GM23338 (cell line): ENCODE results near the gene PRKD1. TPM values are rescaled to one million over a fixed set of nuclear protein-coding genes. Genes with fewer than 3 reads are reported as not detected.

Source experiments
- ATAC-seq: fragments of 200-7000 bp; cut with Tn5 transposase; 3 replicates; pipeline ENCODE4 v1.9.1; 2020
- DNase-seq: peaks from one replicate; pipeline ENCODE4 v3.0.0-alpha.2; 2015; ENCODE audit warnings: low spot score
- H2AFZ ChIP-seq: fragments of 200-600 bp; sonication (generic); 2 replicates; pipeline ENCODE4 v1.8.0; 2016; ENCODE audit warnings: antibody characterized with exemption, mild to moderate bottlenecking, moderate library complexity
- H3F3A ChIP-seq: fragments of 200-600 bp; sonication (generic); replicated peaks from 2 replicates; pipeline ENCODE4 v1.8.0; 2017; ENCODE audit warnings: antibody characterized with exemption, mixed run types, low read depth
- H3K27ac ChIP-seq: fragments of 200-600 bp; sonication (generic); 2 replicates; pipeline ENCODE4 v1.6.1; 2016; ENCODE audit warnings: low read depth
- H3K27me3 ChIP-seq: fragments of 200-600 bp; sonication (generic); 2 replicates; pipeline ENCODE4 v1.8.0; 2016; ENCODE audit warnings: mild to moderate bottlenecking, mixed run types, moderate library complexity; ENCODE audit not compliant: insufficient read depth
- H3K36me3 ChIP-seq: fragments of 200-600 bp; sonication (generic); 2 replicates; pipeline ENCODE4 v1.8.0; 2016; ENCODE audit warnings: mild to moderate bottlenecking; ENCODE audit not compliant: insufficient read depth
- H3K4me1 ChIP-seq: fragments of 200-600 bp; sonication (generic); 2 replicates; pipeline ENCODE4 v1.8.0; 2016; ENCODE audit warnings: mild to moderate bottlenecking, moderate library complexity; ENCODE audit not compliant: insufficient read depth
- H3K4me2 ChIP-seq: fragments of 200-600 bp; sonication (generic); 2 replicates; pipeline ENCODE4 v1.7.1; 2017; ENCODE audit warnings: mixed run types
- H3K4me3 ChIP-seq: fragments of 200-600 bp; sonication (generic); 2 replicates; pipeline ENCODE4 v1.6.1; 2016; ENCODE audit warnings: mixed run types
- H3K79me2 ChIP-seq: fragments of 200-600 bp; sonication (generic); replicated peaks from 2 replicates; pipeline ENCODE4 v1.8.0; 2017; ENCODE audit warnings: mild to moderate bottlenecking; ENCODE audit not compliant: insufficient read depth
- H3K9me2 ChIP-seq: fragments of 200-600 bp; sonication (generic); 2 replicates; pipeline ENCODE4 v1.8.0; 2017; ENCODE audit not compliant: insufficient read depth
- H4K20me1 ChIP-seq: fragments of 200-600 bp; sonication (generic); replicated peaks from 2 replicates; pipeline ENCODE4 v1.8.0; 2017; ENCODE audit warnings: mild to moderate bottlenecking; ENCODE audit not compliant: insufficient read depth
- H3K27ac Mint-ChIP-seq: 2 replicates; pipeline ENCODE4 v1.8.0; 2020; ENCODE audit warnings: inconsistent platforms, mild to moderate bottlenecking, moderate library complexity, mixed read lengths
- H3K27me3 Mint-ChIP-seq: 3 replicates; pipeline ENCODE4 v1.8.0; 2022; ENCODE audit warnings: low read depth, mild to moderate bottlenecking, moderate library complexity, mixed read lengths, inconsistent platforms; ENCODE audit not compliant: insufficient read depth, poor library complexity
- H3K36me3 Mint-ChIP-seq: 3 replicates; pipeline ENCODE4 v1.8.0; 2021; ENCODE audit warnings: low read depth, mild to moderate bottlenecking, inconsistent platforms, moderate library complexity, mixed read lengths
- H3K4me1 Mint-ChIP-seq: 3 replicates; pipeline ENCODE4 v1.8.0; 2020; ENCODE audit warnings: mild to moderate bottlenecking, inconsistent platforms, mixed read lengths
- H3K4me3 Mint-ChIP-seq: 3 replicates; pipeline ENCODE4 v1.8.0; 2021; ENCODE audit warnings: moderate library complexity, mild to moderate bottlenecking, inconsistent platforms, mixed read lengths
- H3K9me3 Mint-ChIP-seq: 3 replicates; pipeline ENCODE4 v1.8.0; 2020; ENCODE audit warnings: moderate library complexity, mild to moderate bottlenecking, inconsistent platforms, mixed read lengths
- CREB1 ChIP-seq: fragments of 250-450 bp; sonication (Bioruptor Pico); IDR thresholded peaks from 2 replicates; pipeline ENCODE4 v1.5.0; 2020; ENCODE audit warnings: low read depth, mild to moderate bottlenecking, moderate library complexity
- EZH2 ChIP-seq: fragments of 200-600 bp; sonication (generic); IDR thresholded peaks from one replicate; pipeline ENCODE4 v1.8.0; 2017; ENCODE audit warnings: antibody characterized with exemption, mild to moderate bottlenecking, low read depth; ENCODE audit not compliant: unreplicated experiment
- EZH2phosphoT487 ChIP-seq: fragments of 200-600 bp; sonication (generic); IDR thresholded peaks from one replicate; pipeline ENCODE4 v1.8.1; 2018; ENCODE audit warnings: antibody characterized with exemption; ENCODE audit not compliant: unreplicated experiment
- JUNB ChIP-seq: IDR thresholded peaks from one replicate; pipeline ENCODE4 v1.6.1; 2016; ENCODE audit warnings: antibody characterized with exemption; ENCODE audit not compliant: unreplicated experiment
- NANOG ChIP-seq: IDR thresholded peaks from 2 replicates; pipeline ENCODE4 v1.6.1; 2016; ENCODE audit warnings: antibody characterized with exemption, borderline replicate concordance
- POLR2AphosphoS5 ChIP-seq: IDR thresholded peaks from 2 replicates; pipeline ENCODE4 v1.6.1; 2016; ENCODE audit warnings: antibody characterized with exemption, low read depth
- STAT1 ChIP-seq: IDR thresholded peaks from one replicate; pipeline ENCODE4 v1.6.1; 2016; ENCODE audit warnings: antibody characterized with exemption; ENCODE audit not compliant: unreplicated experiment
- ZNF114 ChIP-seq: fragments of 250-450 bp; sonication (Bioruptor Pico); IDR thresholded peaks from 2 replicates; pipeline ENCODE4 v1.5.0; 2020; ENCODE audit warnings: mild to moderate bottlenecking, moderate library complexity
- ZNF331 ChIP-seq: fragments of 250-450 bp; sonication (Bioruptor Pico); IDR thresholded peaks from 2 replicates; pipeline ENCODE4 v1.5.0; 2020; ENCODE audit warnings: low read depth, mild to moderate bottlenecking, moderate library complexity
- polyA plus RNA-seq: library from polyadenylated mRNA; unstranded; fragments of >200 nt; fragmentation: Nextera tagmentation; extraction: Ambion mirVana; gene quantifications from 2 replicates; pipeline ENCODE4 v1.2.1, GENCODE V29; 2016
- total RNA-seq: library from RNA; depleted of rRNA; stranded (reverse); fragments of >200 nt; shearing (Covaris generic); gene quantifications from 2 replicates; pipeline ENCODE4 v1.2.3, GENCODE V29; 2014
- TF ChIP-seq, protein P1 (sequence below): IDR thresholded peaks from 2 replicates; pipeline ENCODE4 v1.6.1; 2016; ENCODE audit warnings: antibody characterized with exemption
- TF ChIP-seq, protein P2 (sequence below), 2 experiments: fragments of 200-600 bp in 1 of 2; sonication (generic) in 1 of 2; conservative IDR thresholded peaks; 2 replicates each; pipeline versions ENCODE4 v1.5.1 to v1.6.1; 2016 to 2017; ENCODE audit warnings: antibody characterized with exemption in 2 of 2, low read depth in 2 of 2, mild to moderate bottlenecking in 2 of 2, moderate library complexity in 1 of 2
- TF ChIP-seq, protein P3 (sequence below): fragments of 250-450 bp; sonication (Bioruptor Pico); IDR thresholded peaks from 2 replicates; pipeline ENCODE4 v1.5.0; 2020; ENCODE audit warnings: mild to moderate bottlenecking, moderate library complexity
- TF ChIP-seq, protein P4 (sequence below): IDR thresholded peaks from one replicate; pipeline ENCODE4 v1.6.1; 2018; ENCODE audit warnings: antibody characterized with exemption; ENCODE audit not compliant: unreplicated experiment

Gene PRKD1
- total and polyA plus RNA-seq, 2 experiments from 2014 or later: 3.1 to 9.7 TPM

DNA sequence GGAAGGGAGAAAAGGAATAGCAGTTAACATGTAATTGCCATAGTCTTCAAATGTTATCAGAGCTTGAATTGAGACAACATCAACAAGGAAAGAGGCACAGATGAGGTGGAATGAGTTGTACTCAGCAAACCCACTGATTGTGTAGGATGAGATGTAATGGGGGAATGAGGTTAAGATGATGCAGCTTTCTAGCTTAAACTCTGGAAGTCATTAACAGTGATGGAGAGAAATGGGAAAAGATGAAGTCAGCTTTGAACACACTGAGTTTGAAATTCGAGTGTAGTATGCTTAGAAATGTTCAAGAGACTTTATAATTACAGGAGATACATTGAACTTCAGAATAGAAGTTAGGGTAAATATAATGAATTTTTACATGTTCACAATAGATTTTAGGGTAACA is 106.9 kb downstream of the PRKD1 start:
- Mint-ChIP-seq H3K27me3 (no peaks in the 10 kb centered on the region), H3K36me3 (no peaks in the 10 kb centered on the region), H3K9me3 (no peaks in the 10 kb centered on the region), H3K27ac (no peak overlapping the region), H3K4me3 (no peak overlapping the region), H3K4me1 (peaks cover 34% of the 10 kb centered on the region)
- Histone ChIP-seq H3K4me3 (no peak overlapping the region), H3K4me1 (peaks cover 40% of the 10 kb centered on the region), H3K9me2 (no peaks in the 10 kb centered on the region), H4K20me1 (no peaks in the 10 kb centered on the region), H3K4me2 (no peak overlapping the region), H3K27me3 (no peaks in the 10 kb centered on the region), H3K36me3 (no peaks in the 10 kb centered on the region), H3K79me2 (no peaks in the 10 kb centered on the region; the same call in 1 of the 2 replicates), H2AFZ (no peak overlapping the region), H3F3A (no peaks in the 10 kb centered on the region), H3K27ac (no peak overlapping the region)
- DNase-seq (no peak), ATAC-seq (no peak)
- TF ChIP-seq POLR2AphosphoS5: no peak
- no peak for TF ChIP-seq NANOG
- TF ChIP-seq, protein P1, sequence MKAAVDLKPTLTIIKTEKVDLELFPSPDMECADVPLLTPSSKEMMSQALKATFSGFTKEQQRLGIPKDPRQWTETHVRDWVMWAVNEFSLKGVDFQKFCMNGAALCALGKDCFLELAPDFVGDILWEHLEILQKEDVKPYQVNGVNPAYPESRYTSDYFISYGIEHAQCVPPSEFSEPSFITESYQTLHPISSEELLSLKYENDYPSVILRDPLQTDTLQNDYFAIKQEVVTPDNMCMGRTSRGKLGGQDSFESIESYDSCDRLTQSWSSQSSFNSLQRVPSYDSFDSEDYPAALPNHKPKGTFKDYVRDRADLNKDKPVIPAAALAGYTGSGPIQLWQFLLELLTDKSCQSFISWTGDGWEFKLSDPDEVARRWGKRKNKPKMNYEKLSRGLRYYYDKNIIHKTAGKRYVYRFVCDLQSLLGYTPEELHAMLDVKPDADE: no peak
- TF ChIP-seq ZNF114: no peak
- no peak for TF ChIP-seq CREB1 (CRISPR knock-in tag)
- TF ChIP-seq EZH2phosphoT487: no peak
- TF ChIP-seq, protein P2, sequence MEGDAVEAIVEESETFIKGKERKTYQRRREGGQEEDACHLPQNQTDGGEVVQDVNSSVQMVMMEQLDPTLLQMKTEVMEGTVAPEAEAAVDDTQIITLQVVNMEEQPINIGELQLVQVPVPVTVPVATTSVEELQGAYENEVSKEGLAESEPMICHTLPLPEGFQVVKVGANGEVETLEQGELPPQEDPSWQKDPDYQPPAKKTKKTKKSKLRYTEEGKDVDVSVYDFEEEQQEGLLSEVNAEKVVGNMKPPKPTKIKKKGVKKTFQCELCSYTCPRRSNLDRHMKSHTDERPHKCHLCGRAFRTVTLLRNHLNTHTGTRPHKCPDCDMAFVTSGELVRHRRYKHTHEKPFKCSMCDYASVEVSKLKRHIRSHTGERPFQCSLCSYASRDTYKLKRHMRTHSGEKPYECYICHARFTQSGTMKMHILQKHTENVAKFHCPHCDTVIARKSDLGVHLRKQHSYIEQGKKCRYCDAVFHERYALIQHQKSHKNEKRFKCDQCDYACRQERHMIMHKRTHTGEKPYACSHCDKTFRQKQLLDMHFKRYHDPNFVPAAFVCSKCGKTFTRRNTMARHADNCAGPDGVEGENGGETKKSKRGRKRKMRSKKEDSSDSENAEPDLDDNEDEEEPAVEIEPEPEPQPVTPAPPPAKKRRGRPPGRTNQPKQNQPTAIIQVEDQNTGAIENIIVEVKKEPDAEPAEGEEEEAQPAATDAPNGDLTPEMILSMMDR (conservative IDR thresholded peaks at IDR 0.05; ENCODE audit: low read depth in 2 of 2): no peak
- no peak for TF ChIP-seq EZH2
- no peak for TF ChIP-seq JUNB
- no peak for TF ChIP-seq ZNF331 (CRISPR knock-in tag)
- TF ChIP-seq, protein P3, sequence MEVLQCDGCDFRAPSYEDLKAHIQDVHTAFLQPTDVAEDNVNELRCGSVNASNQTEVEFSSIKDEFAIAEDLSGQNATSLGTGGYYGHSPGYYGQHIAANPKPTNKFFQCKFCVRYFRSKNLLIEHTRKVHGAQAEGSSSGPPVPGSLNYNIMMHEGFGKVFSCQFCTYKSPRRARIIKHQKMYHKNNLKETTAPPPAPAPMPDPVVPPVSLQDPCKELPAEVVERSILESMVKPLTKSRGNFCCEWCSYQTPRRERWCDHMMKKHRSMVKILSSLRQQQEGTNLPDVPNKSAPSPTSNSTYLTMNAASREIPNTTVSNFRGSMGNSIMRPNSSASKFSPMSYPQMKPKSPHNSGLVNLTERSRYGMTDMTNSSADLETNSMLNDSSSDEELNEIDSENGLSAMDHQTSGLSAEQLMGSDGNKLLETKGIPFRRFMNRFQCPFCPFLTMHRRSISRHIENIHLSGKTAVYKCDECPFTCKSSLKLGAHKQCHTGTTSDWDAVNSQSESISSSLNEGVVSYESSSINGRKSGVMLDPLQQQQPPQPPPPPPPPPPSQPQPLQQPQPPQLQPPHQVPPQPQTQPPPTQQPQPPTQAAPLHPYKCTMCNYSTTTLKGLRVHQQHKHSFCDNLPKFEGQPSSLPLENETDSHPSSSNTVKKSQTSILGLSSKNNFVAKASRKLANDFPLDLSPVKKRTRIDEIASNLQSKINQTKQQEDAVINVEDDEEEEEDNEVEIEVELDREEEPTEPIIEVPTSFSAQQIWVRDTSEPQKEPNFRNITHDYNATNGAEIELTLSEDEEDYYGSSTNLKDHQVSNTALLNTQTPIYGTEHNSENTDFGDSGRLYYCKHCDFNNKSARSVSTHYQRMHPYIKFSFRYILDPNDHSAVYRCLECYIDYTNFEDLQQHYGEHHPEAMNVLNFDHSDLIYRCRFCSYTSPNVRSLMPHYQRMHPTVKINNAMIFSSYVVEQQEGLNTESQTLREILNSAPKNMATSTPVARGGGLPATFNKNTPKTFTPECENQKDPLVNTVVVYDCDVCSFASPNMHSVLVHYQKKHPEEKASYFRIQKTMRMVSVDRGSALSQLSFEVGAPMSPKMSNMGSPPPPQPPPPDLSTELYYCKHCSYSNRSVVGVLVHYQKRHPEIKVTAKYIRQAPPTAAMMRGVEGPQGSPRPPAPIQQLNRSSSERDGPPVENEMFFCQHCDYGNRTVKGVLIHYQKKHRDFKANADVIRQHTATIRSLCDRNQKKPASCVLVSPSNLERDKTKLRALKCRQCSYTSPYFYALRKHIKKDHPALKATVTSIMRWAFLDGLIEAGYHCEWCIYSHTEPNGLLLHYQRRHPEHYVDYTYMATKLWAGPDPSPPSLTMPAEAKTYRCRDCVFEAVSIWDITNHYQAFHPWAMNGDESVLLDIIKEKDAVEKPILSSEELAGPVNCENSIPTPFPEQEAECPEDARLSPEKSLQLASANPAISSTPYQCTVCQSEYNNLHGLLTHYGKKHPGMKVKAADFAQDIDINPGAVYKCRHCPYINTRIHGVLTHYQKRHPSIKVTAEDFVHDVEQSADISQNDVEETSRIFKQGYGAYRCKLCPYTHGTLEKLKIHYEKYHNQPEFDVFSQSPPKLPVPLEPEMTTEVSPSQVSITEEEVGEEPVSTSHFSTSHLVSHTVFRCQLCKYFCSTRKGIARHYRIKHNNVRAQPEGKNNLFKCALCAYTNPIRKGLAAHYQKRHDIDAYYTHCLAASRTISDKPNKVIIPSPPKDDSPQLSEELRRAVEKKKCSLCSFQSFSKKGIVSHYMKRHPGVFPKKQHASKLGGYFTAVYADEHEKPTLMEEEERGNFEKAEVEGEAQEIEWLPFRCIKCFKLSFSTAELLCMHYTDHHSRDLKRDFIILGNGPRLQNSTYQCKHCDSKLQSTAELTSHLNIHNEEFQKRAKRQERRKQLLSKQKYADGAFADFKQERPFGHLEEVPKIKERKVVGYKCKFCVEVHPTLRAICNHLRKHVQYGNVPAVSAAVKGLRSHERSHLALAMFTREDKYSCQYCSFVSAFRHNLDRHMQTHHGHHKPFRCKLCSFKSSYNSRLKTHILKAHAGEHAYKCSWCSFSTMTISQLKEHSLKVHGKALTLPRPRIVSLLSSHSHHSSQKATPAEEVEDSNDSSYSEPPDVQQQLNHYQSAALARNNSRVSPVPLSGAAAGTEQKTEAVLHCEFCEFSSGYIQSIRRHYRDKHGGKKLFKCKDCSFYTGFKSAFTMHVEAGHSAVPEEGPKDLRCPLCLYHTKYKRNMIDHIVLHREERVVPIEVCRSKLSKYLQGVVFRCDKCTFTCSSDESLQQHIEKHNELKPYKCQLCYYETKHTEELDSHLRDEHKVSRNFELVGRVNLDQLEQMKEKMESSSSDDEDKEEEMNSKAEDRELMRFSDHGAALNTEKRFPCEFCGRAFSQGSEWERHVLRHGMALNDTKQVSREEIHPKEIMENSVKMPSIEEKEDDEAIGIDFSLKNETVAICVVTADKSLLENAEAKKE (CRISPR knock-in tag): no peak
- TF ChIP-seq, protein P4, sequence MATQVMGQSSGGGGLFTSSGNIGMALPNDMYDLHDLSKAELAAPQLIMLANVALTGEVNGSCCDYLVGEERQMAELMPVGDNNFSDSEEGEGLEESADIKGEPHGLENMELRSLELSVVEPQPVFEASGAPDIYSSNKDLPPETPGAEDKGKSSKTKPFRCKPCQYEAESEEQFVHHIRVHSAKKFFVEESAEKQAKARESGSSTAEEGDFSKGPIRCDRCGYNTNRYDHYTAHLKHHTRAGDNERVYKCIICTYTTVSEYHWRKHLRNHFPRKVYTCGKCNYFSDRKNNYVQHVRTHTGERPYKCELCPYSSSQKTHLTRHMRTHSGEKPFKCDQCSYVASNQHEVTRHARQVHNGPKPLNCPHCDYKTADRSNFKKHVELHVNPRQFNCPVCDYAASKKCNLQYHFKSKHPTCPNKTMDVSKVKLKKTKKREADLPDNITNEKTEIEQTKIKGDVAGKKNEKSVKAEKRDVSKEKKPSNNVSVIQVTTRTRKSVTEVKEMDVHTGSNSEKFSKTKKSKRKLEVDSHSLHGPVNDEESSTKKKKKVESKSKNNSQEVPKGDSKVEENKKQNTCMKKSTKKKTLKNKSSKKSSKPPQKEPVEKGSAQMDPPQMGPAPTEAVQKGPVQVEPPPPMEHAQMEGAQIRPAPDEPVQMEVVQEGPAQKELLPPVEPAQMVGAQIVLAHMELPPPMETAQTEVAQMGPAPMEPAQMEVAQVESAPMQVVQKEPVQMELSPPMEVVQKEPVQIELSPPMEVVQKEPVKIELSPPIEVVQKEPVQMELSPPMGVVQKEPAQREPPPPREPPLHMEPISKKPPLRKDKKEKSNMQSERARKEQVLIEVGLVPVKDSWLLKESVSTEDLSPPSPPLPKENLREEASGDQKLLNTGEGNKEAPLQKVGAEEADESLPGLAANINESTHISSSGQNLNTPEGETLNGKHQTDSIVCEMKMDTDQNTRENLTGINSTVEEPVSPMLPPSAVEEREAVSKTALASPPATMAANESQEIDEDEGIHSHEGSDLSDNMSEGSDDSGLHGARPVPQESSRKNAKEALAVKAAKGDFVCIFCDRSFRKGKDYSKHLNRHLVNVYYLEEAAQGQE: no peak
- TF ChIP-seq STAT1: no peak
